Lower leg skin (tissue), 3 donors: Measurements from ENCODE around the gene ELN.

Experiments used
- CTCF ChIP-seq, 3 donors: fragments of 450-650 bp; IDR thresholded peaks; one replicate each; pipeline ENCODE4 v1.5.1; 2016; ENCODE audit warnings: antibody characterized with exemption in 3 of 3, mild to moderate bottlenecking in 3 of 3, moderate library complexity in 2 of 3
- POLR2A ChIP-seq, 2 donors: fragments of 450-650 bp; IDR thresholded peaks; one replicate each; pipeline ENCODE4 v1.6.1; 2016 to 2017; ENCODE audit warnings: antibody characterized with exemption in 2 of 2, mild to moderate bottlenecking in 1 of 2, moderate library complexity in 1 of 2

GRCh38 chr7:74087791-74088453 lies 59.9 kb downstream of the ELN start:
- TF ChIP-seq CTCF (IDR thresholded peaks at IDR 0.05): no peak
- no peak for TF ChIP-seq POLR2A (IDR thresholded peaks at IDR 0.05)
